Hepatocyte (in vitro differentiated cells): ENCODE data around the gene IFT172.
"Not testable (repeated sequence)": the region's sequence is repeated elsewhere in the genome, so short reads cannot be mapped to it uniquely, and the experiment has no call there.

Experiments
- CTCF ChIP-seq: fragments of 200-600 bp; sonication (generic); IDR thresholded peaks from 2 replicates; pipeline ENCODE4 v1.5.1; 2016; ENCODE audit warnings: antibody characterized with exemption, mild to moderate bottlenecking; ENCODE audit not compliant: poor library complexity
- EZH2 ChIP-seq: fragments of 200-600 bp; sonication (generic); IDR thresholded peaks from 2 replicates; pipeline ENCODE4 v1.6.1; 2016; ENCODE audit warnings: antibody characterized with exemption, mild to moderate bottlenecking, borderline replicate concordance
- EZH2phosphoT487 ChIP-seq: fragments of 200-600 bp; sonication (generic); IDR thresholded peaks from one replicate; pipeline ENCODE4 v1.6.1; 2018; ENCODE audit warnings: antibody characterized with exemption, mild to moderate bottlenecking, low read depth, moderate library complexity; ENCODE audit not compliant: unreplicated experiment, severe bottlenecking

GRCh38 chr2:27425039-27425438 is 64.5 kb downstream of the IFT172 start:
- not testable (repeated sequence) for TF ChIP-seq CTCF, EZH2, EZH2phosphoT487
